IPS-18c (cell line): ENCODE data around the gene NLRC5.
"Not testable (repeated sequence)": the region's sequence is repeated elsewhere in the genome, so short reads cannot be mapped to it uniquely, and the experiment has no call there.

Experiments
- H3K4me3 ChIP-seq: 2 replicates; pipeline ENCODE4 v1.7.0; 2013; ENCODE audit warnings: low read depth, mild to moderate bottlenecking, low read length, moderate library complexity; ENCODE audit not compliant: insufficient read depth
- H3K9me3 ChIP-seq: one replicate; pipeline ENCODE4 v1.6.1; 2013; ENCODE audit warnings: mild to moderate bottlenecking, low read length, moderate library complexity; ENCODE audit not compliant: control insufficient read depth, insufficient read depth

NLRC5 gene

DNA sequence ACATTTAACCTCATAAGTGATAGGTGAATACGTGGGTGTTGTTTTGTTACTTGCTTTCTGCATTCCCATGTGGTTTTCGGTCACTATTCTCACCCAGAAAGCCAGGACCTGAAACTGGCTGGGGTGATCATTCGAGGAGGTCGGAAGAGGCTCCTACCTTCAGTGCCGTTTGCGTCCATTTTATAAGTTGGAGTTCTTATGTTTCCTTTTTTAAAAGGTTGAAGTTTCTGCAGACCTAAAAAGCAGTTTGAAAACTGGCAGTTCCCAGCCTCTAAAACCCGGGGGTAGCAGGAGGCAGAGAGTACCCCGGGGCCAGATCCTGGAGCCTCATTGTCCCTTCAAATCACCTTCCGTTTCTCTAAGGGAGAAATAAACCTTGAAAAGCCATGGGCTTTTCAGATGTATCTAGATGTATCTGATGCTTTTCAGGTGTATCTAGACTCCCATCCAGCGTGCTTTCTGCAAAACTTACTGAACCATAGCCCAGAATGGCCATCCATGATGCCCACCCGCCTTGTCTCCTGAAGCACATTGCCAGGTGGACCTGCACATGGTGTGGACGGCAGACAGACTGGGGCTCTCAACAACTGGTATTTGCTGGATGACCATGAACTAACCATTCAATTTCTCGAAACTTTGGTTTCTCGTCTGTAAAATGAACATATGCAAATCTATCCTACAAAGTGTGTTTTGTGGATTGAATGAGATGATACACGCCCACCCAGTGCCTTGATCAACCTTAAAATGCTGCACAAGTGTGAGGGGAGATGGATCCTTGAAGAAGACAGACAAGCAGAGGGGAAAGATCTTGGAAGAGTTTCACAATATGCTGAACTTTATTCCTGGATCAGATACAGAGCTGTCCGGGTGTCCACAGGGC lies 1.3 kb downstream of the NLRC5 start:
- Histone ChIP-seq H3K9me3 (no peaks in the 10 kb centered on the region), H3K4me3 (no peak overlapping the region)

DNA sequence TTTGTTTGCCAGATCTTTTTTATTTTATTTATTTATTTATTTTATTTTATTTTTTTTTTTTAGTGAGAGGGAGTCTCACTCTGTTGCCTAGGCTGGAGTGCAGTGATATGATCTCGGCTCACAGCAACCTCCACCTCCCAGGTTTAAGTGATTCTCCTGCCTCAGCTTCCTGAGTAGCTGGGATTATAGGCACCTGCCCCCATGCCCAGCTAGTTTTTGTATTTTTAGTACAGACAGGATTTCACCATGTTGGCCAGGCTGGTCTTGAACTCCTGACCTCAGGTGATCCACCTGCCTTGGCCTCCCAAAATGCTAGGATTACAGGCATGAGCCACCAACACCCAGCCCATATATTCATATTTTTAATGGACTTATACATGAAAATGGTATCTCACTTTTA lies 3.1 kb downstream of the NLRC5 start:
- not testable (repeated sequence) for H3K9me3 ChIP-seq

GRCh38 chr16:56993204-56993603 lies 3.8 kb downstream of the NLRC5 start:
- no peak overlapping the region for H3K4me3 ChIP-seq

More for the DNA sequence above, 3.1 kb downstream of the NLRC5 start:
- H3K4me3 ChIP-seq: not testable (repeated sequence)

GRCh38 chr16:56994311-56994710 lies 5.0 kb downstream of the NLRC5 start:
- H3K4me3 ChIP-seq: no peak overlapping the region
- no peaks in the 10 kb centered on the region for H3K9me3 ChIP-seq

More at GRCh38 chr16:56993204-56993603, 3.8 kb downstream of the NLRC5 start:
- H3K9me3 ChIP-seq: no peaks in the 10 kb centered on the region

- H3K4me3 ChIP-seq: no peak overlapping the region
- H3K9me3 ChIP-seq: no peaks in the 10 kb centered on the region
Observed at GRCh38 chr16:56995136-56995805, 5.9 kb downstream of the NLRC5 start.

DNA sequence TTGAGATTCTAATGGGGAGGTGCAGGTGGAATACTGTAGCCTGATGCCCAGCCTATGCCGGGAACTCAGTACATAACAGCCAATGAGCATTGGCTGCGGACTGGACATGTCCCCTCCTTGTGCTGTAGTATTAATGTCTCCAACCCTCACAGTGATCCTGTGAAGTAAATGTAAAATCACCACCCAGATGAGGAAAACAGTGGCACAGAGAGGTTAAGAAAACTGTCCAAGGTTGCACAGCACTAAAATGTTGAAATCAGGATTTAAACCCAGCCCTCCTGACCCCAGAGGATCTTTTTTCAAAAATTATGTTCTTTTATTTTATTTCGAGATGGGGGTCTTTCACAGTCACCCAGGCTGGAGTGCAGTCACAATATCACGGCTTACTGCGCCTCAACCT lies 7.9 kb downstream of the NLRC5 start:
- Histone ChIP-seq H3K4me3 (no peak overlapping the region), H3K9me3 (no peaks in the 10 kb centered on the region)

DNA sequence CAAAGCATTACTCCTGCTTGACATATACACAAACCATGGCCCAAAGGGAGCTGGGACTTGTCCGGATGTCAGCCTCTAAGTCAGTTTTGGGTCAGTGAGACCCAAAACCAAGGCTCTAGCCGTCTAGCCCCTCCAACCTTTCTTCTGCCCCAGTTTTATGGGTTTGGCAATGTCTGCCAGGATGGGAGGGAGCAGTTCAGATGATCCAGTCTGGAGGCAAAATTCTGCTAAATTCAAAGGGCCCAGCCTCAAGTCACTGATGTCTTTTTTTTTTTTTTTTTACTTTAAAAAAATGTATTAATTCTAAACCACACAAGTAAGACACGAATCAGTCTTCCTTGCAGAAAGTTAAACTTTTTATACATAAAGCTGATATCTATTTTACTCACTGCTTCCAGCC lies 8.6 kb downstream of the NLRC5 start:
- H3K9me3 ChIP-seq: no peaks in the 10 kb centered on the region
- no peak overlapping the region for H3K4me3 ChIP-seq

GRCh38 chr16:56998352-56998751 lies 9.0 kb downstream of the NLRC5 start:
- no peak overlapping the region for H3K4me3 ChIP-seq
- H3K9me3 ChIP-seq: no peaks in the 10 kb centered on the region

- H3K9me3 ChIP-seq: no peaks in the 10 kb centered on the region
- no peak overlapping the region for H3K4me3 ChIP-seq
Observed at GRCh38 chr16:56998861-56999260, 9.5 kb downstream of the NLRC5 start.

DNA sequence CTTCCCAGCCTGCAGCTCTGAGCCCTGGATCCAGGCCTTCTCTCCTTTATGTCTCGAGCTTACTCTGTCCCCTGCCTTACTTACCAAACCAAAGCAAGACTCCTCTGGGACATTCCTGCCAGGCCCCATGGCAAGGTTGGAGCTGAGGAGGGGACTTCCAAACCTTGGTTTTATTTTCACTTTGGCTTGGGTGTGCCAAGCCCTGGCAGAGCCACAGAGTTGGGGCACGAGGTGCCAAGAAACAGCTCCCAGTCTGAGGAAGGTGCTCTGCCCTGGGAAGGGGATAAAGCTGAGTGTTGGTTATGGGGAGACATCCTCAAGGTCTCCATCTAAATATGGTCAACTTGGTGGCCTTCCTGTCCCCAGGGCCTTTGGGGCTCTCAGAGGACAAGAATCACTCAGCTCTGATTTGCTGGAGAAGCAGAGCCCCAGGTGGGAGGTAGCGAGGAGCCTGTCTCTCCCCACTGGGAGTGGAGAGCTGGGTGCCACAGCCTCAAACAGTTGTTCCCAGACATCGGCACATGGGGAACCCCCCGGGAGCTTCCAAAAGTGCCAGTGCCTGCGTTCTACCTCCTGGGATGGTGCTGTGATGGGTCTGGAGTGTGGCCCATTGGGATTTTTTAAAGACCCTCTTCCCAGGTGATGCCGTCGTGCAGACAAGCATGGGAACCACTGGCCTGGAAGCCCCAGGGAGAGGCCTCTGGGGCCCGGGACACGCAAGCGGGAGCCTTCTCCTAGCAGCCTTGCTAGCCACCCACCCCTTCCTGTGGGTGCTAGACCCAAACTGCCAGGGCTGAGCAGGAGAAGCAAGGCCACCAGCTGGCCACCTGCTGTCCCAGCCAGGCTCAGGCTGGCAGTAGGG lies 10.3 kb downstream of the NLRC5 start:
- H3K4me3 ChIP-seq: no peak overlapping the region
- H3K9me3 ChIP-seq: no peaks in the 10 kb centered on the region

DNA sequence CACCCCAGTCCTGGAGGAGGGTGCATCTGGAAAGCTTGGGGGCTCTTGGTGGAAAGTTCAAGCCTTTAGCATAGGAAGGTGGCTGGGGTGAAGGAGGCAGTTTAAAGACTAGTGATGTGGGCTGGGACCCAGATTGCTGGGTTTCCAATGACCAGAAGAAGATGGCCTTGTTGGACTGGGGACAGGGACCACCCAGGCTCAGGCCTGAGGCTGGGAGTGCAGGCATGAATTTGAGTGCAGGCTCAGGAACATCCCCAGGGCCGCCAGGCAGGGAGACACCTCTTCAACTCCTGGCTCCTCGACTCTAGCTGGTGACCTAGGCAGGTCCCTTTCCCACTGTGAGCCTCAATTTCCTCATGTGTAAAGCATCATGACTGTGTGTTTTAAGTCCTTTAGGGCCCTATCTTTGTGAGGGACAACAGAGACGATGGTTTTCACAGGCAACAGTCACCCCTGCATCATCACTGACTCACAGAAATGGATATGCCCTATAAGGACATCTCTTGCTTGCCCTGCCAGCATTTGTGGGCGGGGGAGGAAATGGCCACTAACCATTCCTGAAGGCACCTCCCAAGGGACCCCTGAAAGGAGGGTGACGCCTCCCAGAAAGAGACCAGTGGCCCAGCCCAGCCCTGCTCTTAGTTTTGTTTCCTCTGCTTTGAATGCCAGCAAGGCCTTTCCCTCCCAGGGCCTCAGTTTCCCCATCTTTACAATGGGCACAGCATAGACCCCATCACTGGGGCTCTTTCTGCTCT lies 11.1 kb downstream of the NLRC5 start:
- no peak overlapping the region for H3K4me3 ChIP-seq

DNA sequence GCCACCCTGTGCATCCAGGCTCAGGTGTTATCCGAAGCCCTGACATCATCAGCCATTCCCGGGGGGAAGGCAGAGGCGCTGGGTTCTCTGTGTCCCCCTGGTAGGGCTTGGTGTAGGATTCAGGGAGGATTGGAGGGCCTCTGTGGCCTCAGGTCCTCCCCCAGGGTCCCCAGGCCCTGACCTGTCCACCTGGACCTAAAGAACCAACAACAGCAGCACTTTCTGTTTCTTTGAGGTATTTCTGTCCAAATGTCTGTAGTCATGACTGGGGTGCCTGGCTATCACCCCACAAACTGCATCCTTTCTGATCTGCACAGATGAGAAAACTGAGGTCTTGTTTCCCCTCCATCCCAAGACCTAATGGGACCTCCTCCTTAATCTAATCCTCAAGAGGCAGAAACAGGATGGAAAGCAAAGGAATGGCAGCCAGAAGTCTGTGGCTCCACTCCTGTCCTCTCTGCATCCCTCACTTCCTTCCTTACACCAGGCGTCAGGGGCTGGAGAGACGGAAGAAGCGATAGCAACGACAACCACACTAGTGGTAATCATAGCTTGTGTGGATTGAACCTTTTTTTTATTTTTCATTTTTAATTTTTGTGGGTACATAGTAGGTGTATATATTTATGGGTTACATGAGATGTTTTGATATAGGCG lies 11.8 kb downstream of the NLRC5 start:
- H3K4me3 ChIP-seq: no peak overlapping the region
- H3K9me3 ChIP-seq: no peaks in the 10 kb centered on the region

More for the DNA sequence above, 11.1 kb downstream of the NLRC5 start:
- no peaks in the 10 kb centered on the region for H3K9me3 ChIP-seq

GRCh38 chr16:57003439-57004386 lies 14.4 kb downstream of the NLRC5 start:
- Histone ChIP-seq H3K9me3 (no peaks in the 10 kb centered on the region), H3K4me3 (no peak overlapping the region)

DNA sequence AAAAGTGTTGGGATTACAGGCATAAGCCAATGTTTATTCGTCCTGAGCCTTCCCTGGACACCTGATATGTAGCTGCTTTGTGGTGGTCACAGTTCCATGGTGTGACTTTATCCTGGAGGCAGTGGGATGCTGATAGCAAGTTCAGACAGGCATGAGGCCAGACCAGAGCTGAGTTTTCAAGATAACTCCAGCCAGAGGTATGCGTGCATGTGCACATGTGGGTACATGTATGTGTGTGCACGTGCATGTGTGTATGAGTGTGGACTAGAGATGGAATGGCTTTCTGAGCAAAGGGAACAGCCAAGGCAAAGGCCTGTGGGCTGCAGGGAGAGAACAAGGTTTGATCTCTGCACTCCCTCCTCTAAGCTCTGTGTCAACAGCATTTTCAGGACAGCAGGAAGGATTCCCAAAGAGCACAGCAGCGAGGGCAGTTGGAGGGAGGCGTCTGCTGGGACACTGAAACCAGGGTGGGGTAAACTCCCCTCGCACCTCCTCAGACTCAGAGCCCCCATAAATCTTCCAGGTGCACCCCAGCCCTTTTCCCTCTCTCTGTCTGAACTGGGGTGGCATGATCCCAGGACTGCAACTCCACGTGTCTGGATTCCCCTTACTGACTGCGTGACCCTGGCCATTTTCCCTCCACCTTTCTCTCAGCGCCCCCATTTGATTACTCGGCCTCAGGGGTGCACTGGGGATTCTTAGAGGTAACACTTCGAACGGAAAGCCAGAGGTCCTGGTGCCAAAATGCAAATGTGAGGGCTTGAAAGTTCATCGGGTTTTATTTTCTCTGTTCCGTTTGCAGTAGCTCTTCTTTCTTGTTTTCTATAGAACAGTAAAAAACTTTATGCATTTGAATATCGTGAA lies 15.3 kb downstream of the NLRC5 start:
- H3K9me3 ChIP-seq: no peaks in the 10 kb centered on the region
- H3K4me3 ChIP-seq: no peak overlapping the region

GRCh38 chr16:57005597-57005996 lies 16.2 kb downstream of the NLRC5 start:
- not testable (repeated sequence) for H3K4me3 ChIP-seq, H3K9me3 ChIP-seq
